ENCODE measurements around the gene SLC16A3. TPM values are rescaled to one million over a fixed set of nuclear protein-coding genes. Genes with fewer than 3 reads are reported as not detected.

The SLC16A3 gene
- total RNA-seq, 1 experiment from 2014 or later = 28.7 TPM

GRCh38 chr17:82266142-82266541 lies 37.3 kb downstream of the SLC16A3 start (continued):
- TF ChIP-seq FOXP1 (CRISPR knock-in tag; IDR thresholded peaks at IDR 0.05; ENCODE audit: borderline replicate concordance) (no peak), ZNF512 (CRISPR knock-in tag; IDR thresholded peaks at IDR 0.05; ENCODE audit: borderline replicate concordance) (no peak), NFATC4 (CRISPR knock-in tag; IDR thresholded peaks at IDR 0.05) (no peak), ETV6 (CRISPR knock-in tag; IDR thresholded peaks at IDR 0.05) (no peak), HMGXB4 (CRISPR knock-in tag; IDR thresholded peaks at IDR 0.05) (no peak), ESRRA (CRISPR knock-in tag; IDR thresholded peaks at IDR 0.05; ENCODE audit: borderline replicate concordance) (no peak), PRRX2 (CRISPR knock-in tag; IDR thresholded peaks at IDR 0.05) (no peak)

- Mint-ChIP-seq H3K9me3 (no peaks in the 10 kb centered on the region), H3K4me1 (peaks cover 46% of the 10 kb centered on the region), H3K4me3 (no peak overlapping the region), H3K36me3 (peaks cover 75% of the 10 kb centered on the region), H3K27me3 (ENCODE audit: low read depth) (no peaks in the 10 kb centered on the region), H3K27ac (peak overlapping the region; percentile 63)
- DNase-seq (ENCODE audit: low spot score) (no peak), ATAC-seq (no peak)
- ChIA-PET CTCF (interaction anchor here (0.5 kb wide), 1 partner anchor 546 kb away, joined by 3 read pairs; no protein-coding TSS in a partner anchor), POLR2A (no interaction called here)
- TF ChIP-seq GABPB1 (CRISPR knock-in tag; IDR thresholded peaks at IDR 0.05) (peak; percentile 77), GRHL2 (CRISPR knock-in tag; IDR thresholded peaks at IDR 0.05; ENCODE audit: insufficient replicate concordance, severe bottlenecking) (no peak), CDX4 (CRISPR knock-in tag; IDR thresholded peaks at IDR 0.05; ENCODE audit: borderline replicate concordance) (no peak), CREM (CRISPR knock-in tag; IDR thresholded peaks at IDR 0.05) (no peak)
These were observed 38.9 kb downstream of the SLC16A3 start for GRCh38 chr17:82267575-82268379.

GRCh38 chr17:82269138-82269881 lies 40.5 kb downstream of the SLC16A3 start:
- TF ChIP-seq ZNF423 (CRISPR knock-in tag; IDR thresholded peaks at IDR 0.05) (0 out of 2 replicates have a peak, but pooled peaks have one; percentile 25), ERG (CRISPR knock-in tag; IDR thresholded peaks at IDR 0.05) (no peak)
- no peak for ATAC-seq
- Mint-ChIP-seq H3K4me1 (peaks cover 50% of the 10 kb centered on the region), H3K27me3 (ENCODE audit: low read depth) (no peaks in the 10 kb centered on the region), H3K36me3 (peaks cover 59% of the 10 kb centered on the region), H3K4me3 (no peak overlapping the region), H3K9me3 (no peaks in the 10 kb centered on the region), H3K27ac (peak overlapping the region; percentile 8; the same call in 1 of the 2 replicates)
- ChIA-PET POLR2A (interaction anchor here (1.8 kb wide), 1 partner anchor 14 kb away, joined by 5 read pairs; no protein-coding TSS in a partner anchor), CTCF (no interaction called here)
- DNase-seq (ENCODE audit: low spot score) = no peak

Measured in WTC11 (cell line).